OCI-LY7 (cell line): Measurements from ENCODE around the gene BTBD18. TPM values are rescaled to one million over a fixed set of nuclear protein-coding genes. Genes with fewer than 3 reads are reported as not detected.

Experiments
- BruUV-seq: library from RNA; stranded (reverse); fragments of 400-500 nt; replicated peaks from 2 replicates; lab custom pipeline; 2021; lab: Mats Ljungman, UMichigan
- CTCF ChIA-PET: fragments of 300-600 bp; sonication (Branson Sonifier 250); formaldehyde crosslinking; loops from one replicate; lab custom pipeline; 2022; ENCODE audit warnings: antibody characterized with exemption; ENCODE audit not compliant: unreplicated experiment; lab: Charles Lee
- POLR2A ChIA-PET: fragments of 300-600 bp; sonication (Branson Sonifier 250); formaldehyde crosslinking; loops from one replicate; lab custom pipeline; 2022; ENCODE audit warnings: antibody characterized with exemption; lab: Charles Lee
- DNase-seq: peaks from one replicate; pipeline ENCODE4 v3.0.0-alpha.2; 2015; ENCODE audit warnings: low spot score
- H2AFZ ChIP-seq: fragments of 200-600 bp; sonication (generic), shearing (Covaris generic); 2 replicates; pipeline ENCODE4 v1.6.1; 2014; ENCODE audit warnings: mild to moderate bottlenecking, antibody characterized with exemption, low read length, moderate library complexity
- H3K27ac ChIP-seq: fragments of 200-600 bp; sonication (generic); 2 replicates; pipeline ENCODE4 v1.5.1; 2014; ENCODE audit warnings: mixed run types, low read depth, mild to moderate bottlenecking, moderate library complexity, low read length, inconsistent platforms; ENCODE audit not compliant: poor library complexity, severe bottlenecking
- H3K36me3 ChIP-seq: fragments of 200-600 bp; sonication (generic); 2 replicates; pipeline ENCODE4 v1.6.1; 2014; ENCODE audit warnings: mild to moderate bottlenecking, antibody characterized with exemption, low read length, moderate library complexity, mixed read lengths; ENCODE audit not compliant: insufficient read depth
- H3K4me1 ChIP-seq: fragments of 200-600 bp; sonication (generic); 2 replicates; pipeline ENCODE4 v1.5.1; 2014; ENCODE audit warnings: mild to moderate bottlenecking, low read length; ENCODE audit not compliant: insufficient read depth, poor library complexity, severe bottlenecking
- H3K4me2 ChIP-seq: fragments of 200-600 bp; sonication (generic); 2 replicates; pipeline ENCODE4 v1.6.1; 2014; ENCODE audit warnings: mild to moderate bottlenecking, low read length
- H3K4me3 ChIP-seq: fragments of 200-600 bp; sonication (generic); 2 replicates; pipeline ENCODE4 v1.5.1; 2014; ENCODE audit warnings: mild to moderate bottlenecking, low read depth, low read length; ENCODE audit not compliant: poor library complexity, severe bottlenecking
- H3K79me2 ChIP-seq: fragments of 200-600 bp; sonication (generic); 2 replicates; pipeline ENCODE4 v1.6.1; 2016; ENCODE audit warnings: low read depth, mild to moderate bottlenecking, low read length, moderate library complexity, mixed read lengths; ENCODE audit not compliant: insufficient read depth
- H3K9me2 ChIP-seq: fragments of 200-600 bp; sonication (generic); 2 replicates; pipeline ENCODE4 v1.6.1; 2016; ENCODE audit warnings: mild to moderate bottlenecking, low read length, mixed read lengths; ENCODE audit not compliant: insufficient read depth
- H3K9me3 ChIP-seq: fragments of 200-600 bp; sonication (generic); 2 replicates; pipeline ENCODE4 v1.6.1; 2014; ENCODE audit warnings: mild to moderate bottlenecking, mixed run types, low read length, mixed read lengths
- H4K20me1 ChIP-seq: fragments of 200-600 bp; sonication (generic); 2 replicates; pipeline ENCODE4 v1.6.1; 2014; ENCODE audit warnings: mild to moderate bottlenecking, antibody characterized with exemption, low read length, moderate library complexity, mixed read lengths; ENCODE audit not compliant: insufficient read depth
- EZH2phosphoT487 ChIP-seq: fragments of 200-600 bp; sonication (generic); IDR thresholded peaks from 2 replicates; pipeline ENCODE4 v1.6.1; 2018; ENCODE audit warnings: low read depth, borderline replicate concordance, mild to moderate bottlenecking, mixed run types, antibody characterized with exemption, low read length, moderate library complexity, mixed read lengths
- intact Hi-C: fragments of 100-400 bp; cut with micrococcal nuclease; formaldehyde crosslinking; loops from one replicate; pipeline ENCODE4 v1.10.0; 2022; ENCODE audit not compliant: unreplicated experiment
- total RNA-seq, 2 experiments: library from RNA; depleted of rRNA in 1 of 2; stranded (reverse); fragments of >200 nt in 1 of 2; shearing (Covaris generic) in 1 of 2; gene quantifications; 2 replicates each; pipeline ENCODE4 v1.2.3, GENCODE V29; 2014 to 2022
- TF ChIP-seq, protein P1 (sequence below): fragments of 200-600 bp; sonication (generic); conservative IDR thresholded peaks from 2 replicates; pipeline ENCODE4 v1.5.1; 2014; ENCODE audit warnings: mild to moderate bottlenecking, antibody characterized with exemption, low read length, moderate library complexity, mixed read lengths

Gene BTBD18
- total RNA-seq, 2 experiments from 2014 or later: not detected

GRCh38 chr11:57777969-57778317 is 26.3 kb upstream of the BTBD18 start:
- POLR2A ChIA-PET: interaction anchor here (1.1 to 1.5 kb wide), 3 partner anchors 7 to 15 kb away, joined by 3 to 10 read pairs (median 4); no protein-coding TSS in a partner anchor
- Histone ChIP-seq H3K4me3 (no peak overlapping the region), H4K20me1 (no peaks in the 10 kb centered on the region; the same call in 1 of the 2 replicates), H3K4me2 (no peak overlapping the region), H3K9me3 (no peaks in the 10 kb centered on the region), H3K4me1 (no peaks in the 10 kb centered on the region), H2AFZ (no peak overlapping the region), H3K79me2 (no peaks in the 10 kb centered on the region), H3K9me2 (no peaks in the 10 kb centered on the region), H3K36me3 (no peaks in the 10 kb centered on the region), H3K27ac (no peak overlapping the region)
- DNase-seq: no peak
- intact Hi-C loops: no loop called here
- CTCF ChIA-PET: no interaction called here
- no TSS peak for BruUV-seq
- TF ChIP-seq EZH2phosphoT487: no peak
- TF ChIP-seq, protein P1, sequence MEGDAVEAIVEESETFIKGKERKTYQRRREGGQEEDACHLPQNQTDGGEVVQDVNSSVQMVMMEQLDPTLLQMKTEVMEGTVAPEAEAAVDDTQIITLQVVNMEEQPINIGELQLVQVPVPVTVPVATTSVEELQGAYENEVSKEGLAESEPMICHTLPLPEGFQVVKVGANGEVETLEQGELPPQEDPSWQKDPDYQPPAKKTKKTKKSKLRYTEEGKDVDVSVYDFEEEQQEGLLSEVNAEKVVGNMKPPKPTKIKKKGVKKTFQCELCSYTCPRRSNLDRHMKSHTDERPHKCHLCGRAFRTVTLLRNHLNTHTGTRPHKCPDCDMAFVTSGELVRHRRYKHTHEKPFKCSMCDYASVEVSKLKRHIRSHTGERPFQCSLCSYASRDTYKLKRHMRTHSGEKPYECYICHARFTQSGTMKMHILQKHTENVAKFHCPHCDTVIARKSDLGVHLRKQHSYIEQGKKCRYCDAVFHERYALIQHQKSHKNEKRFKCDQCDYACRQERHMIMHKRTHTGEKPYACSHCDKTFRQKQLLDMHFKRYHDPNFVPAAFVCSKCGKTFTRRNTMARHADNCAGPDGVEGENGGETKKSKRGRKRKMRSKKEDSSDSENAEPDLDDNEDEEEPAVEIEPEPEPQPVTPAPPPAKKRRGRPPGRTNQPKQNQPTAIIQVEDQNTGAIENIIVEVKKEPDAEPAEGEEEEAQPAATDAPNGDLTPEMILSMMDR: no peak

DNA sequence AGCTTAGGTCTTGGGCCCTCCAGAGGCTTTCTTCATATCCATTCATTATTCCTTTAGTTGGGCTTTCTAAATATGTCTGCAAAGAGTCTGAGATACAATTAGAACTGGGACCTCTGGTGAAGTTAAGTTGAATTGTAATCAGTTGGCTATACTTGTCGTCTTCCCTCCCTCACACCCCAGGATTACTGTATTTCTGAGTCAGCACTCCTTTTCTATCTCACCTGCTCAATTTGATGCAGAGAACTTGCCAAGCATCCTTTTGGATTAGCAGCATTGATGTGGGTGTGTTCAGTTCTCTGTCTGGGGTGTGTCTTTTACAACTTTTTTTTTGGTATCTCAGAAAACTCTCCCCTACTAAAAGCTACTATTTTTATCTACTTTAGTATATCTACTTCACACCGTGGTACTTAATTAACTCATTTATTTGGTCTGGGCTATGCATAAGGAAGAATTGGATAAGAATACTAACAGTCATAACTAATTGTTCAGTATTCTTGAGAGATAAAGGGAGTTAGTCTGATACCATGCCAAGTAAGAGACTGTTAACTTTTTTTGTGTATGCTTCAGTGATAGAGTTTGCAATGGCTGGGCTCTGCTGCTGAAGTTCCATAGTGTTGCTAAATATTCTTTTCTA is 25.1 kb upstream of the BTBD18 start:
- Histone ChIP-seq H3K9me2 (no peaks in the 10 kb centered on the region), H4K20me1 (no peaks in the 10 kb centered on the region; the same call in 1 of the 2 replicates), H3K36me3 (no peaks in the 10 kb centered on the region), H3K4me3 (no peak overlapping the region), H3K27ac (no peak overlapping the region), H3K79me2 (no peaks in the 10 kb centered on the region), H3K4me2 (no peak overlapping the region), H3K4me1 (no peaks in the 10 kb centered on the region), H2AFZ (no peak overlapping the region), H3K9me3 (no peaks in the 10 kb centered on the region)
- no peak for TF ChIP-seq EZH2phosphoT487
- BruUV-seq: no TSS peak
- DNase-seq: no peak
- ChIA-PET CTCF (no interaction called here), POLR2A (no interaction called here)
- intact Hi-C loops: no loop called here

DNA sequence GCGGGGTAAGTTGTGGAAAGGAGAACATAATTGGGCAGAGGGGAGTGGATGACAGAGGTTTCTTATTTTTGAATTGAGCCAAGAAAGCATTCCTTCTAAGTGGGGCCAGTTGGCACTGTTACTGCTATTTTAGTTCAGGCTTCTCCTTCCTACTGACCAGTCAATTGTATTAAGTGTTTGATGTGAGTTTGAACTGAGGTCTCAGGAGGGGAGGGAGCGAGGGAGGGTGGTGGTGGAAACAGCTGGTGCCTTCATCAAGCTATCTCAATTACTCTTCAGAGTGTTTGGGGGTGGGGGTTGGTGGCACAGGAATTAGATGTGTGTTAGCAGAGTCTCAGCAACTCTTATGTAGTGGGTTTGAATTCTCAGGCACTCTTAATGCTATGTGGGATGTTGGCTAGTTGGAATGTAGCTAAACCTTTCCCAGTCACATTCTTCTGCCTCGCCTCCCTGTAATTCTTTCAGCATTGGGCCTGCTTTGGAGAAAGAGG is 24.5 kb upstream of the BTBD18 start:
- H3K4me2 ChIP-seq: no peak overlapping the region
- CTCF ChIA-PET: no interaction called here
- no peaks in the 10 kb centered on the region; the same call in 1 of the 2 replicates for H4K20me1 ChIP-seq
- BruUV-seq: no TSS peak
- H3K4me1 ChIP-seq: no peaks in the 10 kb centered on the region
- TF ChIP-seq, protein P1: no peak
- TF ChIP-seq EZH2phosphoT487: no peak
- H3K9me2 ChIP-seq: no peaks in the 10 kb centered on the region
- H3K9me3 ChIP-seq: no peaks in the 10 kb centered on the region
- intact Hi-C loops: no loop called here
- no peak for DNase-seq
- H3K36me3 ChIP-seq: no peaks in the 10 kb centered on the region
- H3K79me2 ChIP-seq: no peaks in the 10 kb centered on the region
- no peak overlapping the region for H2AFZ ChIP-seq
- no peak overlapping the region for H3K4me3 ChIP-seq
- no peak overlapping the region for H3K27ac ChIP-seq
- POLR2A ChIA-PET: no interaction called here
